IMR-90 (cell line): ENCODE results near the gene TM7SF3. TPM values are rescaled to one million over a fixed set of nuclear protein-coding genes. Genes with fewer than 3 reads are reported as not detected.

ENCODE experiments used
- ATAC-seq: fragments of 200-7000 bp; cut with Tn5 transposase; 2 replicates; pipeline ENCODE4 v1.9.1; 2020; ENCODE audit warnings: low read depth, mild to moderate bottlenecking, moderate library complexity
- BruUV-seq: library from RNA; stranded (reverse); fragments of 400-500 nt; replicated peaks from 2 replicates; lab custom pipeline; 2021; lab: Mats Ljungman, UMichigan
- CTCF ChIA-PET: fragments of 300-600 bp; formaldehyde crosslinking; extraction: SDS; loops from one replicate; lab custom pipeline; 2021; ENCODE audit warnings: antibody characterized with exemption; lab: Yijun Ruan, JAX
- POLR2A ChIA-PET: fragments of 300-600 bp; sonication (Branson Sonifier 250); formaldehyde crosslinking; loops from one replicate; lab custom pipeline; 2022; ENCODE audit warnings: antibody characterized with exemption; ENCODE audit not compliant: unreplicated experiment; lab: Charles Lee
- DNase-seq: peaks from one replicate; pipeline ENCODE4 v3.0.0; 2013
- H2AFZ ChIP-seq: replicated peaks from 2 replicates; pipeline ENCODE3; 2013; ENCODE audit warnings: low read length, mild to moderate bottlenecking; ENCODE audit not compliant: poor library complexity
- H2AK5ac ChIP-seq: 2 replicates; pipeline ENCODE4 v1.6.1; 2013; ENCODE audit warnings: low read depth, low read length, inconsistent platforms
- H2AK9ac ChIP-seq: replicated peaks from 2 replicates; pipeline ENCODE3; 2013; ENCODE audit warnings: mild to moderate bottlenecking, low read depth, low read length, moderate library complexity; ENCODE audit not compliant: poor library complexity
- H2BK120ac ChIP-seq: 2 replicates; pipeline ENCODE4 v1.6.1; 2013; ENCODE audit warnings: low read depth, low read length, inconsistent platforms
- H2BK15ac ChIP-seq: 3 replicates; pipeline ENCODE4 v1.6.1; 2013; ENCODE audit warnings: low read depth, low read length, inconsistent platforms
- H2BK20ac ChIP-seq: 2 replicates; pipeline ENCODE4 v1.6.1; 2013; ENCODE audit warnings: low read depth, mild to moderate bottlenecking, inconsistent platforms, low read length, moderate library complexity
- H2BK5ac ChIP-seq: 2 replicates; pipeline ENCODE4 v1.6.1; 2013; ENCODE audit warnings: mild to moderate bottlenecking, low read depth, low read length, inconsistent platforms; ENCODE audit not compliant: poor library complexity, severe bottlenecking
- H3K14ac ChIP-seq: replicated peaks from 2 replicates; pipeline ENCODE4 v1.6.1; 2013; ENCODE audit warnings: low read depth, low read length, inconsistent platforms
- H3K18ac ChIP-seq: 2 replicates; pipeline ENCODE4 v1.6.1; 2013; ENCODE audit warnings: low read depth, low read length, control low read depth
- H3K23ac ChIP-seq: 2 replicates; pipeline ENCODE4 v1.6.1; 2013; ENCODE audit warnings: low read depth, low read length, inconsistent platforms
- H3K27ac ChIP-seq: 2 replicates; pipeline ENCODE4 v1.5.1; 2013; ENCODE audit warnings: mild to moderate bottlenecking, control low read depth, low read length; ENCODE audit not compliant: insufficient read depth
- H3K27me3 ChIP-seq: 2 replicates; pipeline ENCODE4 v1.6.1; 2013; ENCODE audit warnings: low read length; ENCODE audit not compliant: control insufficient read depth, insufficient read depth
- H3K36me3 ChIP-seq: 2 replicates; pipeline ENCODE4 v1.6.1; 2013; ENCODE audit warnings: low read length, mixed read lengths; ENCODE audit not compliant: control insufficient read depth, insufficient read depth
- H3K4ac ChIP-seq: 2 replicates; pipeline ENCODE4 v1.6.1; 2013; ENCODE audit warnings: low read depth, low read length, inconsistent platforms
- H3K4me1 ChIP-seq: 2 replicates; pipeline ENCODE4 v1.6.1; 2013; ENCODE audit warnings: low read length, mixed read lengths; ENCODE audit not compliant: control insufficient read depth, insufficient read depth
- H3K4me2 ChIP-seq: 2 replicates; pipeline ENCODE4 v1.6.1; 2013; ENCODE audit warnings: low read depth, mild to moderate bottlenecking, control low read depth, low read length, moderate library complexity
- H3K4me3 ChIP-seq: 2 replicates; pipeline ENCODE4 v1.5.1; 2013; ENCODE audit warnings: low read depth, mild to moderate bottlenecking, control low read depth, low read length, moderate library complexity; ENCODE audit not compliant: insufficient read depth
- H3K56ac ChIP-seq: 2 replicates; pipeline ENCODE4 v1.6.1; 2013; ENCODE audit warnings: low read length, inconsistent platforms; ENCODE audit not compliant: insufficient read depth; ENCODE audit errors: extremely low read depth
- H3K79me1 ChIP-seq, 2 experiments: 2 replicates each; pipeline ENCODE4 v1.6.1; 2013; ENCODE audit warnings: low read length in 2 of 2, inconsistent platforms in 1 of 2, low read depth in 1 of 2
- H3K9ac ChIP-seq: 2 replicates; pipeline ENCODE4 v1.6.1; 2013; ENCODE audit warnings: low read depth, low read length, control low read depth
- H3K9me1 ChIP-seq: 2 replicates; pipeline ENCODE4 v1.6.1; 2013; ENCODE audit warnings: low read length, inconsistent platforms; ENCODE audit not compliant: insufficient read depth
- H3K9me3 ChIP-seq: 2 replicates; pipeline ENCODE4 v1.6.1; 2013; ENCODE audit warnings: low read length; ENCODE audit not compliant: control insufficient read depth, insufficient read depth
- H4K20me1 ChIP-seq: 2 replicates; pipeline ENCODE4 v1.6.1; 2013; ENCODE audit warnings: low read length, inconsistent platforms; ENCODE audit not compliant: insufficient read depth
- H4K5ac ChIP-seq: 2 replicates; pipeline ENCODE4 v1.6.1; 2013; ENCODE audit warnings: mild to moderate bottlenecking, low read depth, low read length, control low read depth
- H4K8ac ChIP-seq, 2 experiments: 2 replicates each; pipeline ENCODE4 v1.6.1; 2013; ENCODE audit warnings: low read depth in 2 of 2, low read length in 2 of 2, control low read depth in 1 of 2, inconsistent platforms in 1 of 2
- H4K91ac ChIP-seq: 2 replicates; pipeline ENCODE4 v1.6.1; 2013; ENCODE audit warnings: low read depth, low read length, inconsistent platforms; ENCODE audit not compliant: insufficient read depth
- CTCF ChIP-seq: conservative IDR thresholded peaks from 2 replicates; pipeline ENCODE4 v1.5.1; 2012; ENCODE audit warnings: mild to moderate bottlenecking, low read depth, low read length, improper control_type of control experiment
- NFE2L2 ChIP-seq: fragments of 150-350 bp; IDR thresholded peaks from 2 replicates; pipeline ENCODE4 v1.6.1; 2016; ENCODE audit warnings: low read depth, mild to moderate bottlenecking, low read length
- USF2 ChIP-seq: fragments of 150-350 bp; IDR thresholded peaks from 2 replicates; pipeline ENCODE4 v1.6.1; 2017; ENCODE audit warnings: mild to moderate bottlenecking, antibody characterized with exemption, low read length, low read depth
- WGBS, 2 experiments: methylation state at CpG; one replicate each; pipeline versions ENCODE4 v1.1.5 to v1.1.7; 2013; ENCODE audit warnings: missing lambda C conversion rate in 2 of 2; ENCODE audit not compliant: insufficient read length in 1 of 2; ENCODE audit errors: extremely low coverage in 2 of 2; 5-methylcytosine and 5-hydroxymethylcytosine counted together
- dilution Hi-C: fragments of 300-500 bp; cut with HindIII; formaldehyde crosslinking; loops from one replicate; pipeline ENCODE4 v1.14.3; 2018; ENCODE audit warnings: low sequenced_read_pairs; ENCODE audit not compliant: unreplicated experiment
- in situ Hi-C: fragments of 300-500 bp; cut with MboI; formaldehyde crosslinking; loops from 3 replicates; pipeline ENCODE4 v1.14.3; 2019; ENCODE audit warnings: low sequenced_read_pairs, inconsistent platforms, mixed read lengths
- intact Hi-C: fragments of 100-400 bp; cut with micrococcal nuclease; formaldehyde crosslinking; loops from 2 replicates; pipeline ENCODE4 v1.10.0; 2022
- polyA plus RNA-seq, 3 experiments: library from polyadenylated mRNA; depleted of rRNA; stranded (reverse); fragments of >200 nt; gene quantifications; 2 replicates each; pipeline ENCODE4 v1.2.3, GENCODE V29; 2012; ENCODE audit warnings: low replicate concordance in 1 of 3
- total RNA-seq: library from RNA; depleted of rRNA; stranded (reverse); fragments of >200 nt; gene quantifications from 2 replicates; pipeline ENCODE4 v1.2.3, GENCODE V29; 2012

TM7SF3 gene
- total and polyA plus RNA-seq, 2 of the 4 experiments (the other 2 are of a cell fraction): 35.3 to 46.6 TPM

- TF ChIP-seq NFE2L2: no peak
Observed at GRCh38 chr12:27013611-27014084, 536 bp downstream of the TM7SF3 start (continued).

GRCh38 chr12:27012982-27013255, 1.3 kb downstream of the TM7SF3 start:
- ATAC-seq (no peak), DNase-seq (no peak)
- H4K8ac ChIP-seq: no peak overlapping the region
- intact Hi-C loops (loop anchor here (5.0 kb wide), 2 partner anchors 76 to 161 kb away; partner anchors contain the start of genes FGFR1OP2 and INTS13), in situ Hi-C loops (no loop called here), dilution Hi-C loops (no loop called here)
- no peaks in the 10 kb centered on the region for H3K4me1 ChIP-seq
- no peaks in the 10 kb centered on the region; the same call in 1 of the 2 replicates for H4K20me1 ChIP-seq
- H3K56ac ChIP-seq: no peak overlapping the region
- no peak overlapping the region for H2BK20ac ChIP-seq
- peaks cover 7 to 30% of the 10 kb centered on the region in 2 experiments for H3K79me1 ChIP-seq
- H2AFZ ChIP-seq: no peak overlapping the region
- H3K27ac ChIP-seq: no peak overlapping the region
- no peak overlapping the region for H3K9ac ChIP-seq
- H3K14ac ChIP-seq: no peak overlapping the region
- ChIA-PET CTCF (interaction anchor here (0.6 kb wide), 1 partner anchor 179 kb away, joined by 3 read pairs; no protein-coding TSS in a partner anchor), POLR2A (no interaction called here)
- H3K36me3 ChIP-seq: no peaks in the 10 kb centered on the region
- H3K4me3 ChIP-seq: no peak overlapping the region
- H3K18ac ChIP-seq: no peak overlapping the region
- no peak overlapping the region for H4K5ac ChIP-seq
- H3K9me3 ChIP-seq: no peaks in the 10 kb centered on the region
- H2BK5ac ChIP-seq: no peak overlapping the region
- H2AK9ac ChIP-seq: no peak overlapping the region
- no peak overlapping the region for H4K91ac ChIP-seq
- H3K4ac ChIP-seq: no peak overlapping the region
- no peak overlapping the region for H2BK15ac ChIP-seq
- no TSS peak for BruUV-seq
- H2AK5ac ChIP-seq: no peak overlapping the region
- H2BK120ac ChIP-seq: no peak overlapping the region
- no peak overlapping the region for H3K23ac ChIP-seq
- WGBS, 2 experiments: no CpG with 5 or more reads among the region's 5 CpGs
- no peak for TF ChIP-seq CTCF
- no peak for TF ChIP-seq NFE2L2
- TF ChIP-seq USF2: no peak
- no peaks in the 10 kb centered on the region for H3K9me1 ChIP-seq
- peak overlapping the region; percentile 46 for H3K4me2 ChIP-seq
- no peaks in the 10 kb centered on the region for H3K27me3 ChIP-seq
